ENCODE data around the gene MRPL10. TPM values are rescaled to one million over a fixed set of nuclear protein-coding genes. Genes with fewer than 3 reads are reported as not detected.

Gene MRPL10
- total RNA-seq, 1 donor from 2014 or later, result 36.4 TPM

DNA sequence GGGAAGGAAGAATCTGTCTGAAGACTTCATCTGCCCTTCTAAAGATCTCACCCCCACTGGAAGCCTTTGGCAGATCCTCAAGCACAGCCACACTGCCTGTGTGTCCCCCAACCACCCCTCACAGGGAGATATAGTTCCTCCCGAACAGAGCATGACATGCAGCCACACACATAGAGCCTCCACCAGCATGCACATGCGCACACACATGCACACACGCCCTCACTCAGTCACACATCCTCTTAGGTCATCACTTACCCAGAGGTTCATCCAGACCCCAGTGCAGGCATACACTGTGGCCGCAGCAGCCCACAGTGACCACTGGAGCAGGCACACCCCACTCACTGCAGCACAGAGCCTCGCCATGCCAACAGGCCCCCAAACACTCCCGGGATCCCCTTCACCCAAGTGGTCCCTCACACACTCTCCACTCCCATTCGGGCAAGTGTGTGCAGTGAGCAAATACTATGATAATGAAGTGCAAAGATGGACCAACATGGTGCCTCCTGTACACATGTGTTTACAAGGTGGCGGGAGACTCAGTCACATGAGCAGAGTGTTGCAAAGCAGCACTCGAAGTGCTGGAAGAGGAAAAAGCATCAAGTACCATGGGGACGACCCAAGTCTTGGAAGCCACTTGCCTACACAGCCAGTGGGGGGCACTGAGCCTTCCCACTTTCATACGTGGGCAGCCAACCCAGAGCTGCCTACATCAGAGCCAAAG lies 36.6 kb upstream of the MRPL10 start:
- DNase-seq (no peak), ATAC-seq (ENCODE audit: low read depth) (no peak)
- TF ChIP-seq, protein P1, sequence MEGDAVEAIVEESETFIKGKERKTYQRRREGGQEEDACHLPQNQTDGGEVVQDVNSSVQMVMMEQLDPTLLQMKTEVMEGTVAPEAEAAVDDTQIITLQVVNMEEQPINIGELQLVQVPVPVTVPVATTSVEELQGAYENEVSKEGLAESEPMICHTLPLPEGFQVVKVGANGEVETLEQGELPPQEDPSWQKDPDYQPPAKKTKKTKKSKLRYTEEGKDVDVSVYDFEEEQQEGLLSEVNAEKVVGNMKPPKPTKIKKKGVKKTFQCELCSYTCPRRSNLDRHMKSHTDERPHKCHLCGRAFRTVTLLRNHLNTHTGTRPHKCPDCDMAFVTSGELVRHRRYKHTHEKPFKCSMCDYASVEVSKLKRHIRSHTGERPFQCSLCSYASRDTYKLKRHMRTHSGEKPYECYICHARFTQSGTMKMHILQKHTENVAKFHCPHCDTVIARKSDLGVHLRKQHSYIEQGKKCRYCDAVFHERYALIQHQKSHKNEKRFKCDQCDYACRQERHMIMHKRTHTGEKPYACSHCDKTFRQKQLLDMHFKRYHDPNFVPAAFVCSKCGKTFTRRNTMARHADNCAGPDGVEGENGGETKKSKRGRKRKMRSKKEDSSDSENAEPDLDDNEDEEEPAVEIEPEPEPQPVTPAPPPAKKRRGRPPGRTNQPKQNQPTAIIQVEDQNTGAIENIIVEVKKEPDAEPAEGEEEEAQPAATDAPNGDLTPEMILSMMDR (IDR thresholded peaks at IDR 0.05), result no peak
- Mint-ChIP-seq H3K27me3 (peaks cover 47% of the 10 kb centered on the region), H3K9me3 (no peaks in the 10 kb centered on the region), H3K4me3 (no peak overlapping the region), H3K27ac (no peak overlapping the region), H3K36me3 (ENCODE audit: low read depth) (no peaks in the 10 kb centered on the region), H3K4me1 (peaks cover 7% of the 10 kb centered on the region)
- ChIA-PET POLR2A (interaction anchor here (0.7 kb wide), 1 partner anchor 29 kb away, joined by 4 read pairs; no protein-coding TSS in a partner anchor), CTCF (no interaction called here)
- intact Hi-C loops (cut with micrococcal nuclease), result no loop called here

DNA sequence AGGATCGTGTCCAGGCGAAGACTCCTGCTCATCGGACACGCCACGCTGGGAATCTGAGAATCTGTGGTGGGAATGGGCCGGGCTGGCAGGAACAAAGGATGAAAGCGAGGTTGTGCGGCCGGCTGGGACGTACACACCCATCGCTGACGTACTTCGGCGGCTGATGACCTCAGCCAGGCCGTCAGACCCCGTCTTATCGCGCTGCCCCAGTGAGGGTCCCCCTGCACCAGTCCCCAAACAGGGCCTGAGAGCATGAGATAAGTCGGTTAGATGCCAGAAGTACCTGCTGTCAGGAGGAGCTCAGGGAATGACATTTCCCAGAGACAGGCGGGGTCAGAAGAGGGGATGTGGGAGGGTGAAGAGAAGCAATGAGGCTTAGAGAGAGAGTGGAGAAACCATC lies 35.6 kb upstream of the MRPL10 start:
- DNase-seq, result no peak
- intact Hi-C loops (cut with micrococcal nuclease), result no loop called here
- no peak for ATAC-seq (ENCODE audit: low read depth)
- TF ChIP-seq, protein P1 (IDR thresholded peaks at IDR 0.05), result no peak
- POLR2A ChIA-PET, result no interaction called here
- CTCF ChIA-PET, result no interaction called here
- peaks cover 2% of the 10 kb centered on the region for H3K4me1 Mint-ChIP-seq
- H3K36me3 Mint-ChIP-seq (ENCODE audit: low read depth), result no peaks in the 10 kb centered on the region
- H3K27me3 Mint-ChIP-seq, result peaks cover 45% of the 10 kb centered on the region
- H3K4me3 Mint-ChIP-seq, result no peak overlapping the region
- H3K27ac Mint-ChIP-seq, result no peak overlapping the region
- no peaks in the 10 kb centered on the region for H3K9me3 Mint-ChIP-seq

DNA sequence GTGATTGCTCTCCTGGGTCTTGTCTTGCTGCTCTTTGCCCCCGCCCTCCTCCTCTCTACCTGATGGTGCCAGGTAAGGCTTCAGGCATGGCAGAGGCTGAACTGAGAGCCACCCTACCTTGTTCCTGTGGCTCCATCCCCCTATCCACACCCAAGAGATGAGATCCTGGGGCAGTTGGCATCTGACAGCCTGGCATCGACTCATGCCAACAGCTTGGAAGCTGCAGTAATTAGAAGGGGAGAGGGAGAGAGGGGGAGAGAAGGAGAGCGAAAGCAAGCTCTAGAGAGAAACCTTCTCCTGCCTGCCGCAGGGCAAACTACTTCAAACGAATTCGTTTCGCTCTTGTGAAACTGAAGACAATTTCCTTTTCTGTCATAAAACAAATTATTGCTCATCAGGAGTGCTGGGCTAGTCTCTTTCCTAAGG lies 33.5 kb upstream of the MRPL10 start:
- Mint-ChIP-seq H3K9me3 (no peaks in the 10 kb centered on the region), H3K27me3 (peaks cover 35% of the 10 kb centered on the region), H3K4me1 (no peaks in the 10 kb centered on the region), H3K36me3 (ENCODE audit: low read depth) (no peaks in the 10 kb centered on the region), H3K27ac (no peak overlapping the region), H3K4me3 (no peak overlapping the region)
- ATAC-seq (ENCODE audit: low read depth) (no peak), DNase-seq (no peak)
- ChIA-PET POLR2A (no interaction called here), CTCF (no interaction called here)
- TF ChIP-seq, protein P1 (IDR thresholded peaks at IDR 0.05), result no peak
- intact Hi-C loops (cut with micrococcal nuclease), result no loop called here

DNA sequence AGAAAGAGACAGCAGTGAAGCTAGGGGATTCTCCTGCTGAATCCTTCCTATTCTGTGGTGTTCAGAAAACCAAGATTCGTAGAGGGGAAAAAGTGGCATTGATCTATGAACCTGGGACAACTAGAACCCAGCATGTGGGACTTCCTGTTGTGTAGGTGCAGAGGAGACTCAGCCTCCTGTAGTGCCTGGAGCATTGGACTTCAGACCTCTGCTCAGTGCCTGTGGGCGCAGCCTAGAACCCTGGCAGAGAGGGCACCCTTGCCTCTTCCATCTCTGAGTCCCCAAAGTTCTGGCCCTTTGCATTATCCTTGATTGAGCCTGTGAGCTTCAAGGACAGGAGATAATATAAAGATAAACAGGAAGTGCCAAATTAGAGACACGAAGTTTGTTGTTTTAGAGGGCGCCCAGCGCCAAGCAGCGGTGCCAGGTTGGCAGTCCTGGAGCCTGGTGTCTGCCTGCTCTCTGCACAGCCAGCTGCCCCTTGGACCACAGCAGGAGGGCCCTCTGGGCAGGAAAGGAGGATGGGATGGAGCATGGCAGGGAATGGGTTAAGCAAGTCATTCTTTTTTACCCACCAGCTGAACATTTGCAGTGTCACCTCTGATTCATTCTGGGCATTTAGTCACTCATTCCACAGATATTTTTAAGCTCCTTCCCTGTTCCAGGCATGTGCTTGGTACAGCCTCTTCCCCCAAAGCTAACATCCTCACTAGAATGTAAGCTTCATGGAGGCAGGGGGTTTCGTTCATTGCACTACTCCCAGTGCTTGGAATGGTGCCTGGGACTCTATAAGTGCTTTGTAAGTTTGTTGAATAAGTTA lies 31.5 kb upstream of the MRPL10 start:
- Mint-ChIP-seq H3K9me3 (no peaks in the 10 kb centered on the region), H3K27ac (no peak overlapping the region), H3K36me3 (ENCODE audit: low read depth) (no peaks in the 10 kb centered on the region), H3K4me1 (no peaks in the 10 kb centered on the region), H3K27me3 (peaks cover 42% of the 10 kb centered on the region), H3K4me3 (no peak overlapping the region)
- CTCF ChIA-PET, result interaction anchor here (0.5 to 0.9 kb wide), 2 partner anchors 22 to 28 kb away, joined by 3 read pairs; partner anchors contain the start of gene SCRN2
- intact Hi-C loops (cut with micrococcal nuclease), result no loop called here
- ATAC-seq (ENCODE audit: low read depth) (no peak), DNase-seq (no peak)
- TF ChIP-seq, protein P1 (IDR thresholded peaks at IDR 0.05), result no peak
- POLR2A ChIA-PET, result interaction anchor here (0.6 to 0.8 kb wide), 2 partner anchors 16 to 106 kb away, joined by 7 to 8 read pairs; no protein-coding TSS in a partner anchor

DNA sequence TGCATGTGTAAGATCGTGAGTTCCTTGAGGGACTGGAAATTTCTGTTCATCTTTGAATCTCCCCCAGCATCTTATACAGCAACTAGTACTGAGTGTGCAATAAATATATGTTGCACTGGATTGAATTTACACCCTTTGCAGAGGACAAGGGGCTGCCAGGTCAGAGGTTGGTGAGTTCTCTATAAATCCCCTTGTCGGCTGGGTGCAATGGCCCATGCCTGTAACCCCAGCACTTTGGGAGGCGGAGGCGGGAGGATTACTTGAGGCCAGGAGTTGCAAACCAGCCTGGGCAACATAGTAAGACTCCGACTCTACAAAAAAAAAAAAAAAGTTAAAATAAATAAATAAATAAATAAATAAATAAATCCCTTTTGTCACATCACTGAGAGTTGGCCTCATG lies 29.0 kb upstream of the MRPL10 start:
- H3K4me3 Mint-ChIP-seq, result no peak overlapping the region
- intact Hi-C loops (cut with micrococcal nuclease), result no loop called here
- CTCF ChIA-PET, result interaction anchor here (1.3 kb wide), 1 partner anchor 19 kb away, joined by 3 read pairs; the partner anchor contains the start of gene SCRN2
- POLR2A ChIA-PET, result no interaction called here
- peaks cover 47% of the 10 kb centered on the region for H3K27me3 Mint-ChIP-seq
- TF ChIP-seq, protein P1 (IDR thresholded peaks at IDR 0.05), result no peak
- DNase-seq, result no peak
- no peaks in the 10 kb centered on the region for H3K4me1 Mint-ChIP-seq
- H3K36me3 Mint-ChIP-seq (ENCODE audit: low read depth), result no peaks in the 10 kb centered on the region
- ATAC-seq (ENCODE audit: low read depth), result no peak
- no peak overlapping the region for H3K27ac Mint-ChIP-seq
- no peaks in the 10 kb centered on the region for H3K9me3 Mint-ChIP-seq

All from activated B cell treated with CpG ODN at 0.5 μM for 24 hours (primary cell).